ENCODE measurements around the gene SUDS3.
"Not testable (repeated sequence)": the region's sequence is repeated elsewhere in the genome, so short reads cannot be mapped to it uniquely, and the experiment has no call there.

Gene SUDS3

GRCh38 chr12:118397708-118398440 lies 21.5 kb downstream of the SUDS3 start:
- DNase-seq (ENCODE audit: low read depth): no peak

GRCh38 chr12:118398524-118398923 lies 22.2 kb downstream of the SUDS3 start:
- DNase-seq (ENCODE audit: low read depth): no peak

GRCh38 chr12:118398940-118399339 lies 22.6 kb downstream of the SUDS3 start:
- DNase-seq (ENCODE audit: low read depth): no peak

GRCh38 chr12:118402251-118402650 lies 25.9 kb downstream of the SUDS3 start:
- DNase-seq (ENCODE audit: low read depth): peak; percentile 47

- peak; percentile 53 for DNase-seq (ENCODE audit: low read depth)
Observed at GRCh38 chr12:118404876-118405521, 28.6 kb downstream of the SUDS3 start.

GRCh38 chr12:118408241-118408640 lies 31.9 kb downstream of the SUDS3 start:
- not testable (repeated sequence) for DNase-seq (ENCODE audit: low read depth)

- no peak for DNase-seq (ENCODE audit: low read depth)
Observed at GRCh38 chr12:118409834-118410233, 33.5 kb downstream of the SUDS3 start.

- no peak for DNase-seq (ENCODE audit: low read depth)
Observed at GRCh38 chr12:118417942-118418341, 41.6 kb downstream of the SUDS3 start.

GRCh38 chr12:118418385-118419057 lies 42.2 kb downstream of the SUDS3 start:
- no peak for DNase-seq (ENCODE audit: low read depth)

- no peak for DNase-seq (ENCODE audit: low read depth)
Observed at GRCh38 chr12:118420673-118421072, 44.3 kb downstream of the SUDS3 start.

- no peak for DNase-seq (ENCODE audit: low read depth)
Observed at GRCh38 chr12:118424884-118425283, 48.5 kb downstream of the SUDS3 start.

- DNase-seq (ENCODE audit: low read depth): no peak
Observed at GRCh38 chr12:118425364-118425763, 49.0 kb downstream of the SUDS3 start.

- DNase-seq (ENCODE audit: low read depth): no peak
Observed at GRCh38 chr12:118427819-118428218, 51.5 kb downstream of the SUDS3 start.

- DNase-seq (ENCODE audit: low read depth): no peak
Observed at GRCh38 chr12:118428643-118429042, 52.3 kb downstream of the SUDS3 start.

- no peak for DNase-seq (ENCODE audit: low read depth)
Observed at GRCh38 chr12:118429688-118430383, 53.5 kb downstream of the SUDS3 start.

GRCh38 chr12:118430516-118430915 lies 54.2 kb downstream of the SUDS3 start:
- no peak for DNase-seq (ENCODE audit: low read depth)

GRCh38 chr12:118432812-118433545 lies 56.6 kb downstream of the SUDS3 start:
- peak; percentile 39 for DNase-seq (ENCODE audit: low read depth)

GRCh38 chr12:118436002-118436730 lies 59.8 kb downstream of the SUDS3 start:
- no peak for DNase-seq (ENCODE audit: low read depth)

GRCh38 chr12:118436986-118437385 lies 60.6 kb downstream of the SUDS3 start:
- peak; percentile 88 for DNase-seq (ENCODE audit: low read depth)

GRCh38 chr12:118439068-118439467 lies 62.7 kb downstream of the SUDS3 start:
- no peak for DNase-seq (ENCODE audit: low read depth)

- no peak for DNase-seq (ENCODE audit: low read depth)
Observed at GRCh38 chr12:118446247-118446646, 69.9 kb downstream of the SUDS3 start.
